HG02884 (cell line): Measurements from ENCODE around the gene MGAT5.
"Not testable (repeated sequence)": the region's sequence is repeated elsewhere in the genome, so short reads cannot be mapped to it uniquely, and the experiment has no call there.

Experiments
- ATAC-seq: cut with Tn5 transposase; IDR thresholded peaks from one replicate; pipeline ENCODE4 v1.9.1; 2021; ENCODE audit warnings: mild to moderate bottlenecking, moderate library complexity; ENCODE audit not compliant: unreplicated experiment

The MGAT5 gene

DNA sequence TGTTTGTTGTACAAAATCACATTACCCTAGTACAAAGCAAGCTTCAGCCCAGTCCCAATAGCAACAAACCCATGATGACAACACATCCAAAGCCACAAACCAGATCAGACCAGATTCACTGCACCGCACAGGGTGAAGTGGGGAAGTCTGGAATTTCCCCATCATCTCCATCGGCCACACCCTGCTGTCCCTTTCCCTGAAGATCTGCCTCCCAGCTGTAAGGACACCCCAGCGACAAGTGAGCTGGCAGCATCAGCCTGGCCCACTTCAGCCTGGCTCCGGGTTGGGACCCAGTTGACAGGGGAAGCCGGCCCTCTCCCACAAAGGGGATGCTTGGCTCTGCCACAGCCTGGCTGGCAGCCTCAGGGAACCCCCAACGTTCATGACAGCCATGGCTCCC is 207.6 kb downstream of the MGAT5 start:
- ATAC-seq: no peak

- ATAC-seq: no peak
Observed at GRCh38 chr2:134462275-134462674, 208.4 kb downstream of the MGAT5 start.

- ATAC-seq: no peak
Observed at GRCh38 chr2:134462791-134463698, 209.2 kb downstream of the MGAT5 start.

- ATAC-seq: no peak
Observed at GRCh38 chr2:134463699-134464022, 209.8 kb downstream of the MGAT5 start.

DNA sequence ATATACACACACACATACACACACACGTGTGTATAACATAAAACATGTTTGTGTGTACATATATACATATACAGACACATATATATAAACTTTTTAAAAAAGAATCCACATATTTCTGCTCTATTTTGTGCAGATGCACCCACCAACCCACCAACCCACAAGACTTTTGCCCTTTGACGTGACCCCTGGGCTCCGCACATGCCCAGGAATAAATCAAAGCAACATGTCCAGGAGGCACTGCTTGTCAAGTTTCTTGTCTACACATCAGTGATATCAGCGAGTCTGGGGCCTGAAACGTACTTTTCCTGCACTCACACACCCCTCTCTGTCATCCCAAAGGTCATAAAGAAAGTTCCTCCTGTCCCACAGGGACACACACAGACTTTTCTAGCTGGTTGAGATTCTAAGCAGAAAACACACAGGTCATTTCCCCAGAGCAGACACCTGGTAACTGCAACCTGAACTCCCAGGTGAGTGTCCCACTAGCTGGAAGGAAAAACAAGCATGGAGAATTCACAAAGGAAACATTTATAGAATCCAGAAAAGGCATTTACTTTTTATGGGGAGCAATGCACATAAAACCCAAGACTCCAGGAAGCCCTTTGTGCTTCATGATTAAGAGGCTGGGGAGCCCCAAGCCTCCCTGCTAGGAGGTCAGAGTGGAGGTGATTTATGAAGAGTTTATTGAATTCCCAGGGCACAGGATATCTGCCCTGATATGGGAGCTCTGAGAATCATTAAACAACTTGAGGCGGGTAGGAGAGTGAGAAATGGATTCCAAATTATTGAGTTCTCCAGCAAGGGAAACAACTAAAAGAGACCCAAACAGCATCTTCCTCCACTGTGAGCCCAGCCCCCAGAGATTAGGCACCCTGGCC is 211.6 kb downstream of the MGAT5 start:
- ATAC-seq: no peak

DNA sequence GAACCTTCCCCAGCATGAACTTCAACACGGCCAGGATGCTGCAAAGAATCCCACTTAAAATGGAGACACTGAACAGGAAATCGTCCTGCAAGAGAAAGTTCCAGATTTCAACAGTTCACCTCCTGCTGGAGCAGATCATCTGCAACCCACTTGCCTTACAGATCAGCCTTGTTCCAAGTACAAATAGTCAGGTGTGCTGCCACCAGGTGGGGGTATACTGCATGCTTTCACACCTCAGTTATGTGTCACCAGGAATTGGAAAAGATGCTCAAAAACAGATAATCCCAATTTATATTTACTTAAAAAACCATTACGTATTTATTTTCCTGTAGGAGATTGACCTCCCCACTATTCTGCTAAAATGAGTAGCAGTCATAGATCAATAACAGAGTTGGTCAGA is 212.3 kb downstream of the MGAT5 start:
- ATAC-seq: no peak

- no peak for ATAC-seq
Observed at GRCh38 chr2:134468164-134468563, 214.3 kb downstream of the MGAT5 start.

- no peak for ATAC-seq
Observed at GRCh38 chr2:134468776-134469175, 214.9 kb downstream of the MGAT5 start.

DNA sequence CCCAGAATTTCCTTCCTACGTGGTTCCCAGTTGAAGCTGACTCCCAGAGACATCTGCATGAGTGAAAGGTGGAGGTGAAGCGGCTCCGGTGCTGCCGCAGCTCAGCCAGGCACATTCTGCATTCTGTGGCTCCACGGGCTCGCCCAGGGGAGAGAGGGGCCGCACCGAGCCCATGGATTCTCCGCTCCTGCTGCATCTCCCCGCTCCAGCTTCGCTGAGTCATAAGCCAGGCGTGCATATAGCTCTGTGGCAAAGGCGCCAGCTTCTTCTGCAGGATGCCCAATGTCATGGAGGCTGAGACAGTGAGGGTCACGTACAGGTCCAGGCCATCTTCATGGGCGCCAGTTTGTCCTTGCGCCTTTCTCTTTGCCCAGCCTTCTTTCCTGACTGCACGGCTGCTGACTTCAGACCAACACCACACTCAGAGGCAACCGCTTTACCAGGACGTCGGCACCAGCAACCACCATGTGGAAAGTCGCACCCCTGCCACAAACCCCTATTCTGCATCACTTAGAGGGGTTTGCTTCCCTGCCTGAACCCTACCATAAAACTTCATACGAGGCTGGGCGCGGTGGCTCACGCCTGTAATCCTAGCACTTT is 215.7 kb downstream of the MGAT5 start:
- ATAC-seq: no peak

DNA sequence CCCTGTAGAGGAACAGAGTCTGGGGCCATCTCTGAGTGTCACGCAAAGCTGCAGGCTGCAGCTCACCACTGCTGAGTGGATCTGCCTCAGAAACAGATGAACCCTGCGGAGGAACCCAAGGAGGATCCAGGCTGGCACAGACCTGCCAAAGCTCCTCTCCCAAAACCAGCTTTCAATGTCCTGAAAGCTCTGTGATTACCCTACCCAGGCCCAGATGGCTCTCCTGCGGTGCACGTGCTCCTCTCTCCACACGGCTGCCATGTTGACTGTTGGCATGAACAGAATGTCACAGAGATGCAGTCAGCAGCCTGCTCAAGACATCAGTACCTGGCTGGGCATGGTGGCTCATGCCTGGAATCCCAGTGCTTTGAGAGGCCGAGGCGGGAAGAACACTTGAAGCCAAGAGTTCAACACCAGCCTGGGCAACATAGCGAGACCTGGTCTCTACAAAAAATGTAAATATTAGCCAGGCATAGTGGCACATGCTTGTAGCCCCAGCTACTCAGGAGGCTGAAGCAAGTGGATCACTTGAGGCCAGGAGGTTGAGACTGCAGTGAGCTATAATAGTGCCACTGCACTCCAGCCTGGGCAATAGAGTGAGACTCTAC is 216.8 kb downstream of the MGAT5 start:
- no peak for ATAC-seq

GRCh38 chr2:134476982-134477381 is 223.1 kb downstream of the MGAT5 start:
- ATAC-seq: not testable (repeated sequence)

DNA sequence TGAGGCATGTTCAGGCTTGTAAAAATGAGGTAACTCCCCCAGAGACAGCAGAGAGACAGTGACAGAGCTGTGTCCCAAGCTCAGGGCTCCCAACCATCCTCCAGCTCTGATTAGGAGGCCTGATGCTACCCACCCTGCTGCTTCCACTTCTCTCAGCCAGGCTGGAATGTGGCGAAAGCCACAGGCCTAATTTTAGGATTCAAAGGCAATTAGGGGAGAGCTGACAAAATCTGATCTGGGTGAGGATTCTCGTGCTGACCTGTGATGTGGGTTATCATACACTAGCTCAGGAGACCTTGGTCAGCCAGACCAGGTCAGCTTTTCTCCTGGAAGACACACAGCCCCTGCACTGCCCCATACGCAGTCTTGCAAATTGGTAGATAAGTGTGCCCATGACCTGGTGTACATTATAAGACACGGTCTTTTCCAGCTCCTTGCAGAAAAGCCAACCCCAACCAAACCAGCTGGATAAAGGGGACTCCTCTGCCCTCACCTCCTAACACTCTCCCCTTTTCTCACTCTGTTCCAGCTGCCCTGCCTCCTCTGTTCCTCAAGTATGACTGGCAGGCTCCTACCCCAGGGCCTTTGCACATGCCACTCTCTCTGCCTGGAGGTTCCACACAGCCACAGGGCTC is 225.9 kb downstream of the MGAT5 start:
- ATAC-seq: no peak

DNA sequence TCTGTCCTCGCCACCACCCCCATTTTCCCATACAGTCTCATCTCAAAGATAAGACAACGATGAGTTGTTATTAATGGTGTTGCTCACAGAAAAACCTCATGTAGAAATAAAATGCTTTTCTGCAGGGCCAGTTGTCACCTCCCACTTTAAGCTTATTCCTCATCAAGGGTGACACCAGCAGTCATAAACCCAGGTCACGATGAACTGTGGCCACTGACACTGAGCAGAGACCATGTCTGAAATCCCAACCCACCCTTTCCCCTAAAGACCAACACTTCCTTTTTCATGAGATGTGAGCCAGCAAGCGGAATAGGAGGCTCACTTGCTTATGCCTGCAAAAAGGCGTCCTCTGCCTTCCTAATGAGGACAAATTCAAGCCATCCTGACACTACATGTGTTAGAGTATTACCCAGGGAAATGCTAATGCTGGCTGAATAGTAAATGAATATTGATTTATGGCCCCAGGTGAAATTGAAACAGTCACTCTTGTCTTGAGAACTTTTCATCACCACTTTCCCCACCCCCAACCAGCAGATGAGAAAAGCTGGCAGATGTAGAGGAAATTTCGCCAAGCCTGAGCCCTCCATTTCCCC is 228.4 kb downstream of the MGAT5 start:
- ATAC-seq: no peak

GRCh38 chr2:134482766-134483340 is 229.0 kb downstream of the MGAT5 start:
- ATAC-seq: no peak

GRCh38 chr2:134489732-134490384 is 236.0 kb downstream of the MGAT5 start:
- no peak for ATAC-seq

GRCh38 chr2:134490559-134490958 is 236.7 kb downstream of the MGAT5 start:
- no peak for ATAC-seq

GRCh38 chr2:134491022-134491421 is 237.2 kb downstream of the MGAT5 start:
- no peak for ATAC-seq

DNA sequence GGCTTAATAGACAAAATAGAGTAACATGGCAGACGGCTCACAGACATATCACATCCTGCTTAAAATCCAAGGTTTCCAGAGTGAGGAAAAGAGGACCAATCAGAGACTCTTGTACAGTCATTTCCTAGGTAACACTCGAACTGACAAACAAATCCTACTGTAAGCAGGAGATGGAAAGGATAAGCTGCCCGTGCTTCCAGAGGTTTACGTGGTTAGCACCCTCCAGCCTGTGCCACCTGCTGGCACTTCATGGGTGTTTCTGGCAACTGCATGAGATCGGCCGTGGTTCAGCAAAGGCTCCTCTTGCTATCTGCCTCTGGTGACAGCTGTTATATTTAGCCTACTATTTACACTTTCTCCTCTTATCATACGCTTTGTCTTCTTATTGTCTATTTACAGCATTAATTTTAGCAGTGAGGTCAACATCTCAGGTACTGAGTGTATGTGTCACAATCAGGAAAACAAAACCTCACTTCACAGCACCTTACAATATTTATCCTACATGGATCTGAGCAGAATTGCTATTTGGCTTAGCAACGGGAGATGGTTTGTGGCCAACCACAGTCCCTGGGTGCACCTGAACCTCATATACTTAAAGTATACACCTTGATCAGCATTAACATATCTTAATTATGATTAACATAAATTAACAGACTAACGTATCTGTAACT is 238.0 kb downstream of the MGAT5 start:
- no peak for ATAC-seq

- no peak for ATAC-seq
Observed at GRCh38 chr2:134493797-134494196, 239.9 kb downstream of the MGAT5 start.
